OCI-LY3 (cell line): ENCODE data around the gene ZYX.

ENCODE experiments used
- CTCF ChIP-seq: fragments of 200-600, 300-600 bp; sonication (generic); IDR thresholded peaks from 2 replicates; pipeline ENCODE4 v1.5.1; 2014; ENCODE audit warnings: antibody characterized with exemption, low read length, low read depth
- EZH2phosphoT487 ChIP-seq: fragments of 200-600 bp; shearing (Covaris generic); IDR thresholded peaks from 2 replicates; pipeline ENCODE4 v1.6.1; 2018; ENCODE audit warnings: antibody characterized with exemption, mixed run types, low read depth

DNA sequence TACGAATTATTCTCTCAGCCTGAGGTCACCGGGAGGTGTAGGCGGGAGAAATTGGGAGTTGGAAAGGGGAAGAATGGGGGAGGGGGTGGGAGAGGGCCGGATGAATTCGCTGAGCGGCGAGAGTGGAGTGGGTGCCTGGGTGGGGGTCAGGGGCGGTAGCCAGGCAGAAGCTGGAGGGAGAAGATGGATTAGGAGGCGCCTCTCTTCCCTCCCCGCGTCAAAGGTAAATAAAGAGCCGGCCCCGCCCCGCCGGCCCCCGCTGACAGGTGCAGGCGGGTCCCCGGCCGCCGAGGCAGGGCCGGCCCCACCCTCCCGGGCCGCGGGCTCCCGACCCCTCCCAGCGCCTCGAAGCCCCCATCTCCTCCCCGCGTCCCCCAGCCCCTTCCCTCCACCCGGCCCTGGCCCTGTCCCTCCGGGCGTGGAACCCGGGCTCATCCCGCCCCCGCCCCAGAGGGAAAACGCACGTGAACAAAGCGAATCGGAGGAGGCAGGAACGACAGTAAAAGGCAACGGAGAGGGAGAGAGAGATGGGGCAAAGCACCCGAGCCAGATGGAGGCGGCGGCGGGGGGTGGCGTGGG lies 19.5 kb upstream of the ZYX start:
- TF ChIP-seq CTCF: no peak
- TF ChIP-seq EZH2phosphoT487: no peak
